HG03139 (cell line): ENCODE measurements around the gene TOPBP1.

ENCODE experiments used
- ATAC-seq: cut with Tn5 transposase; IDR thresholded peaks from one replicate; pipeline ENCODE4 v1.9.1; 2021; ENCODE audit not compliant: unreplicated experiment

Gene TOPBP1

DNA sequence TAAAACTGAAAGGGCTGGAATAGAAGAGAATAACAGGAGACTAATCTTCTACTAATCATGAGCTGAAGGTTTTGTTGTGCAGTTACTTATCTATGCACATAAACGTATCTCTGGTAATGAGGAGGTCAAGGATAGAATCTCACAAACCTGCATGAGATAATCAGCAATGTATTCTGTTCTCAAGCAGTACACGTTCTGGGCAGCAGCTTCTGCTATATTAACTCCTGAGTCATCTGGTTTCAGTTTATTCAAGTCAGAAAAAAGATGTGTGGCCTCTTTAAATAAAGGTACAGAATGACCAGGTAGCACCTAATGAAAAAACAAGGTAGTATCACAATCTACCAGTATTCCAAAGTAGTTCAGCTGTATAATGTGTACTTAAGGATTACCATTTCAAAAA is 53.4 kb downstream of the TOPBP1 start:
- no peak for ATAC-seq

DNA sequence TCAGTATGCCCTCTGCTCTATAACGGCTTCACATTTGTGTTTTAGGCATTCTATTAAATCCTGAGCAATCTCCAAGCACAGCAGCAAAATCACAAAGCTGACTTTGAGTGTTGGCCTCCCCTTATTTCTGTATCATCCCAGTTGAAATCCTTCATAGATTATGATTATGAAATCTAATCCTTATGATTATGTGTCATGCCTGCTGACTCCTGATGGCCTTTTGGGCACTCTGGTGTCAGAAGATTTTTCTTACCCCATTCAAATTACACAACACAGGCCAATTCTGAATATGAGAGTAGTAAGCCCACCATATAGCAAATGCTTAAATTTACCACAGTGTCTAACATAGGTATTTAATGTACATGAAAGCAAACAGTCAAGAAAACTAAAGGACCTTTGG is 53.9 kb downstream of the TOPBP1 start:
- no peak for ATAC-seq

DNA sequence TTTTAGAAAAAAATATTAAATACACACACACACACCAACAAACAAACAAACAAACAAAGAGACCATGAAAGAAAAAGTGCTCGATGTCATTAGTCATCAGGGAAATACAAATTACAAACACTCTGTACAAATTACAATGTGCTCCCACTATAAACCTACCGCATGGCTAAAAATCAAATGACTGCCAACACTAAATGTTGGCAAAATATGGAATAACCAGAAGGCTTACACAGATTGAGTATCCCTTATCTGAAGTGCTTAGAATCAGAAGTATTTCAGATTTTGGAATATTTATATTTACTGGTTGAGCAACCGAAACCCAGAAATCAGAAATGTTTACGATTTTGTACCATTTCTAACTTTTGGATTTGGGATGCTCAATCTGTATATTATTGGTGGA is 54.8 kb downstream of the TOPBP1 start:
- ATAC-seq, result no peak

DNA sequence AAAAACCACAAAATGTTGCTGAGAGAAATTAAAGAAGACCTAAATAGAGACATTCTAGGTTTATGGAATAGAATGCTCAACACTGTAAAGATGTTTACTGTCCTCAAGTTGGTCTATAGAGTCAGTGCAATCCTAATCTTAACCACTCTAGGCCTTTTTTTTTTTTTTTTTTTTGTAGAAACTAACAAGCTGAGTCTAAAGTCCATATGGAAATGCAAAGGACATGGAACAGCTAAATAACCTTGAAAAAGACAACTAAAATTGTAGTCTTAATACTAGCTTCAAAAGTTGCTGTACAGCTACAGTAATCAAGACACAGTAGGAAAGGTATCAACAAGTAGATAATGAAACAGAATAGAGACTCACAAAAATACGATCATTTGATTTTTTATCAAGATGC is 55.4 kb downstream of the TOPBP1 start:
- no peak for ATAC-seq

DNA sequence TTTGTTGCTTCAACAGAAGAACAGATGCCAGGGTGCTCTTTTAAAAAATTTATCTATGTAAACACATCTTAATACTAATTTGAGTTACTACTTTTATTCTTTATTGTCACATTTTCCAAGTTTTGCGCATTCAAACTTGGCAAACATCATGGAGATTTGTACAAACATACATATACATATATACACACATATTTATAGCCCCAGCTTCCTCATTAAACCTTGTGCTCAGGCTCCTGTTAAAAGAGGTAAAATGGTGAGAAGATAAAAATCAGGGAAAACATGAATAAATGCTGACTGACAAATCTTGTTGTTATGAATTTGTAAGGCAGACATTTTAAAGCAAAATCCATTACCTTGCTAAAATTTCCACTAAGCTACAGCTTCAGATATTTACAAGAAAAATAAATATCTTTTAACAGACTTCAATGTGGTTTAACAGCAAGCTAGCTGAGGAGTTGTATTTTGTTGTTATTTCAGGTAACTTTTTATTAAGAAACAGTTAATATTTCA is 61.1 kb downstream of the TOPBP1 start:
- no peak for ATAC-seq

DNA sequence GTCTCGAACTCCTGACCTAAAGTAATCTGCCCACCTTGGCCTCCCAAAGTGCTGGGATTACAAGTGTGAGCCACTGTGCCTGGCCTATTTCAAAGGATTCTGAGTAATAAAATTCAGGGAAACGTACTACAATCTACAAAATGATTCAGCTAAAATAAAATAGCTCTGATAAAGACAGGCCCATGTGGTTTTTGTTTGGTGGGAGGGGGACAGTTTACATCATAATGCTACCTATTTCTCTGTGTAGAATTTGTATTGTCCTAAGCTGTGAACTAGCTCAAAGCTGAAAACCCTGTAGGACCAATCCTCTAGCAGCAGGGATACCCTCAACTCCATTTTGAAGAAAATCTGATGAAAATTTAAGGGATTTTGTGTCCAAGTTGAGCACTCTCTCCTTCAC is 62.5 kb downstream of the TOPBP1 start:
- no peak for ATAC-seq

DNA sequence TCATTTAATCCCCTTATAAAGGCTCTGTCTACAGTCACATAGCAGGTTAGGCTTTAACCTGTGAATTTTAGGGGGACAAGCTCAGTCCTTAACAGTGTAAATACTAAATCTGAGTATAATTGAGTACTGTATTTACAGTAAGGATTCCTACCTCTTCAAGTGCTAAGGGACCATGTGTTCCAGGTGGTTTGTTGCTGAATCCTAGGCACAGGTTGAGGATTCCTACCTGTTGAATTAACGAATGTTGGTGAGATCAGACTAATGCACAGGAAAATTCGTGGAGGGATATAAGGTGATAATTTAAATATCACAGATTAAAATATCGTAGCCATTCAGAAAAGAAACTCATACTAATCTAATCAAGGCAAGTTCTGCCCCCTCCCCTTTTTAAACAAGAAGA is 63.3 kb downstream of the TOPBP1 start:
- ATAC-seq, result no peak

DNA sequence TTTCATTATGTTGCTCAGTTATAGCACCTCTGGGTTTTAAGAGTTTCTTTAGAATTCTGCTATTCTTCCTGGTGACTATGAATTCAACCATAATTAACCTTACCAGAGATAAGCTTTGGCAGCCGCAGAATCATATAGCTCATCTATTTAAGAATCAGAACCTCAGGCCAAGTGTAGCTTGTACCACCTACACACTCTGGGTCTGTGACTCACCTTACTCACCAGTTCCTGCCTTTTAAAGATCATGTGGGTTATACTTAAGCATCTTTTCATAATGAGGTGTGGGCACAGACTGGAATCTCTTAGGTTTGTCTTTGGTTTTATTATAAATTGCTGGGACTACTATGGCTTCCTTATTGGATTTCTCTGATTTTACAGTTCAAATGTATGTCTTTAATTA is 66.4 kb downstream of the TOPBP1 start:
- no peak for ATAC-seq

DNA sequence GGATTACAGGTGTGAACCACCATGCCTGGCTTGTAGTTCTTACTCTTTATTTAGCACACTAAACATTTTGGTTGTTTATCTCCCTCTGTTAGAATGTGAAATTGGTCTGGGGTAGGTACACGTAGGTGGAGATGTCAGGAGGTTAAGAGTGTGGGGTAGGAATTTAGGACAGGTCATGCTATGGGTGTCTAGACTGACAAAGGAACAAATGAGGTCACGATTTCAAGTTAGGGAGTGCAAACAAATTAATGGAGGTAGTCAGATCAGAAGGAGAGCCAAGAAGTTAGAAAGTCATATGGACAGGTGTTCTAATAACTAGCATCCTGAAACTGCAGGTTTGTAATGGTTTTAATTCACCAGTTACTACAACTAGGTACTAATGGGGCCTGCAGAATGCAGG is 68.5 kb downstream of the TOPBP1 start:
- ATAC-seq, result no peak

DNA sequence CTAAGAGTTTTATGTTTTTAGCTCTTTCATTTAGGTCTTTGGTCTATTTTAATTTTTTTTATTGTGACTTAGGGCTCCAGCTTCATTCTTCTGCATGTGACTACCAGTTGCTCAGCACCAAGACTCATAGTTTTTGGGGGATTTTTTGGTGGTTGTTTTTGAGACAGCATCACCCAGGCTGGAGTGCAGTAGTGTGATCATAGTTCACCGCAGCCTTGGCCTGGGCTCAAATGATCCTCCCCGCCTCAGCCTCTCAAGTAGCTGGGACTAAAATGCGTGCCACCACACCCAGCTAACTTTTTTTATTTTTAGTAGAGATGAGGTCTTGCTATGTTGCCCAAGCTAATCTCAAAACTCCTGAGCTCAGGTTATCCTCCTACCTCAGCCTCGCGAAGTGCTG is 68.9 kb downstream of the TOPBP1 start:
- no peak for ATAC-seq

DNA sequence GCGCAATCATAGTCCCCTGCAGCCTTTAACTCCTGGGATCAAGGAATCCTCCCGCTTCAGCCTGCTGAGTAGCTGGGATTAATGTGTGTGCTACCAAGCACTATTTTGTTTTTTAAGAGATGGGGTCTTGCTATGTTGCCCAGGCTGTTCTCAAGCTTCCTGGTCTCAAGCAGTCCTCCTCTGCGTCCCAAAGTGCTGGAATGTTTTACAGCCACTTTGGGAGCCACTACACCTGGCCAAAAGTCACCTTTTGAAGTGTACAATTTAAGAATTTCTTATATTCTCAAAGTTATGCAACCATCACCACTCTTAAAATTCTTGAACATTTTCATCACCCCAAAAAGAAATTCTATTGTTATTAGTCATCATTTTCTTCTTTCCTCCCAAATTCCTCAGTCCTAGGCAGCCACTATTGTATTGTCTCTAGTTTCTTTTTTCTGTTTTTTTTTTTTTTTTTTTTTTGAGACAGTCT is 70.4 kb downstream of the TOPBP1 start:
- ATAC-seq, result no peak

DNA sequence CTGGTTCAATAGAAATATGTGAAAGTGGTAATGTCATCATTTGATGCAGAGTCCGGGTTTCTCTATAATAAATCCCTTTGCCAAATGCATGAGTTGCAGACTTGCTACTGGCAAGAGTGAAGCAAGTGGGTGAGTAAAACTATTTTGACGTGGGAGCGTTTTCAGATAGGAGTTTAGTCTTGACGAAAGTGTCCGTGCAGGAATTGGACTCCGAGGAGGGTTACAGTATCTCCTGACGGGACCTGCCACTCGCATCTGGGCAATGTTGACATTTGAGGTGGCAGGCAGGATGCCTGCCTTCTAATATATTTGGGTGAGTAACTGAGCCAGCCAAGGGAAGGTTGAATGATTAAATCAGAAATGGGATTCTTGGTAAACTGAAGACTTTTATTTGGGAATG is 72.2 kb downstream of the TOPBP1 start:
- ATAC-seq, result no peak

DNA sequence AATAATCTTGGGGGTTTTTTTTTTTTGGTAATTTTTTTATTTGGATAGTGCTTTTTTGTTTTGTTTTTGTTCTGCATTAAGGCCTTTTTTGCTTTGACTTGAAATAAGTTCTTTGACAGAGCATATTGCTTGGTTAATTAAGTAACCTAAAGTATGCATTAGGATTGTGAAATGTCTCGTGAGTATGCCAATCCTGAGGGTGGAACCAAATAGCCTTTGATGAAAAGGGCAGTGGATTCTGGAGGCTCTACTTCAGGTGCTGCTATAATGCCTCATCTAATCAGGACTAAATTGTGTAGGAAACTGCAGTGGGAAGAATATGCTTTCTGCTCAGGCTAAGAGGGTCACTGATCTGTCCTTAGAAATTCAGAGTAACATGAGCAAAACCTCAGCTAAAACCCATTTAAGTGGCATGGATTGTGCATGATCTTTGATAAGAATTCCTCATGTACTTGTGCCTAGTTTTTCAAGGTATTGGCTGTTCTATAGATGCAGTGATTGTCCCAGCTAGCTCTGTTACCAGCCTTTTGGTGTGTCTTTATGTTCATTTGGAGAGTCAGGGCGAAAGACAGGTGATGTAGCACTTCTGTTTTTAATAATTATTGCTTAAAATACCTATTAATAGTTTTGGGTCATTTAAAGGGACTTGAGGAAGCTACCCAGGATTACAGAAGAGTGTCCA is 72.8 kb downstream of the TOPBP1 start:
- ATAC-seq, result no peak

DNA sequence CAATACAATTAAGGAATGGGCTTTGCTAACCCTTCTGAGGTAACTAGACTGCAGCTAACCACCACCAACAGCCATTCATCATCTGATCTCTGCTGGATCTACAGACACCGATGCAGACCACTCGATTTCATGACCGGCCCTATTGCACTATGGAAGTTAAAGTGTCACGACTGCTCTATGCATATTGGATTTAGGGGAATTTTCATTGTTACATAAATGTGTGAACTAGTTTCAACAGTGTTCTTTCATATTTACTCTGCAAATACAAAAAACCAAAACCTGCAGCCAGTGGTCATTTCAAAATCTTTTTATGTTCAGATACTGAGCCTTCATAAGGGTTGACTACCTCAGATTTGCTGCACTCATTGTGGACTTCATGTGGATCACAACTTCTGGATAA is 73.7 kb downstream of the TOPBP1 start:
- no peak for ATAC-seq

DNA sequence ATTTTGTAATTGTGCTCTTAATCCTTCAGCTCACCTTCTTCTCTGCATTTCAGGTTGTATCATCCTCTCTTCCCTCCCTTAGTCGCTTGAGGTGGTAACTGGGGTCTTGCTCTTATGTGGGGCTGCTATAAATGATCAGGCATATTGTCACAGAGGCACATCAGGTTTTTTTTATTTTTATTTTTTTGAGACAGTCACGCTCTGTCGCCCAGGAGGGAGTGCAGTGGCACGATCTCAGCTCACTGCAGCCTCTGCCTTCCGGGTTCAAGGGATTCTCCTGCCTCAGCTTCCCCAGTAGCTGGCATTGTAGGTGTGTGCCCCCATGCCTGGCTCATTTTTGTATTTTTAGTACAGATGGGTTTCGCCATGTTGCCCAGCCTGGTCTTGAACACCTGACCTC is 78.3 kb downstream of the TOPBP1 start:
- ATAC-seq, result no peak

DNA sequence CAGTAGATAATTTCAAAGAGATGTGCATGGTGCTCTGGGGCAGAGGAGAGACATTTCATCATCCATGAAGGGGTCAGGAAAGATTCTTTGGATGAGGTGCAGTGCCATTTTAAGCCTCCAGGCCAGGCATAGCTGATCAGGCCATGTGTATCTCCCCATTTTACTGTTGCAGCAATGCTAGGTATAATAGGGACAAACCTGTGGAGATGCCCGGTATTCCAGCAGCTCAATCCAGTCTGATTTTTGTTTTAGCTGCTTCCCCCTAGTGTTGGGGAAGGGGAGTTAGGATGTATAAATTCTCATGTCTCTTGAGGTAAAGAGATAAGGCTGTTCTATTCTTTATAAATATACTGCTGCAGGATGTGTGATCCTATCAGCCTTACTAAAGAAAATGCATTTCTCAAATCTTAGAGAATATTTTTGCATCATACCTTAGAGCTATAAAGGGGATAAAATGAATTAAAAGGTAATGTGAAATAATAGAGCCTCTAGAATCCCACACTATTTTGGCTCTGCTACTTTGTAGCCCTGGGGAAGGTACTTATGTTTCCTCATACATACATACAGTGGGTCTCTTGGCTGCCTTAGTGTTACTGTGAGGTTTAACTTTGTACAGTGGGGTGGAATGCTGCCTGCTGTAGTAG is 83.1 kb downstream of the TOPBP1 start:
- no peak for ATAC-seq

DNA sequence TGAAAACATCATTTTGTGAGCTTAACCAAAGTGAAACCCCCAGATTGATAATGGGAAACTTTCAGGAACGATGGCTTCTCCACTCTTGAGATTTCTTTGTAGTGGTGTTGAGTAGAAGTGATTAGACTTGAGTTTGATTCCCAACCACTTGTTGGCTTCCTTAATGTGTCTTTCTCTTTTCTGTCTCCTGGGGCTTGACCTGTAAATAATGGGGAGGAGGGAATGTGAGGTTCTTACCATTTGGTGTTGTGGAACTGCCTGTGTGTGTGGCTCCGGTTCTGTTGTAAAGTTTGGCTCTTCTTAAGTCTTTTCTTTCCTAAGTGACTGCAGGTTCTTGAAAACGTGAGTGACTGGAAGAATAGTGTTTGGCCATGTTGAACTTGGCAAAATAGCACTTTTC is 85.6 kb downstream of the TOPBP1 start:
- ATAC-seq, result no peak

DNA sequence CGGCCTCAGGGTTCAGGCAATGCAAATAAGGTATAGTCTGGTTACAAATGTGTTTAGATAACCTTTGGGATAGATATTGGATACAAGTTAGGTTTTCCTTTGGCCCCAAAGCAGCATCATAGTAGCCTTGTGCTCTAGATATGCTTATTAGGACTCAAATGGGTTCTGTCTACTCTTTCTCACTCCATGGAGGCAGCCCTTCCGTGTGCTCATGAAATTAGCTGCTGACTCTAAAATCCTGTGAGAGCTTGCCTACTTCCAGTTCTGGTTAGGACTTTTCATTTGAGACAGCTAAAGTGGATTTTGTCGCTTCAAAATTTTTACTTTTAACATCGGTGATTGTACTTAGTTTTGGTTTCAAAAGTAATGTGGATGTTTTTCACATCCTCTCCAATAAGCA is 86.7 kb downstream of the TOPBP1 start:
- ATAC-seq, result no peak

DNA sequence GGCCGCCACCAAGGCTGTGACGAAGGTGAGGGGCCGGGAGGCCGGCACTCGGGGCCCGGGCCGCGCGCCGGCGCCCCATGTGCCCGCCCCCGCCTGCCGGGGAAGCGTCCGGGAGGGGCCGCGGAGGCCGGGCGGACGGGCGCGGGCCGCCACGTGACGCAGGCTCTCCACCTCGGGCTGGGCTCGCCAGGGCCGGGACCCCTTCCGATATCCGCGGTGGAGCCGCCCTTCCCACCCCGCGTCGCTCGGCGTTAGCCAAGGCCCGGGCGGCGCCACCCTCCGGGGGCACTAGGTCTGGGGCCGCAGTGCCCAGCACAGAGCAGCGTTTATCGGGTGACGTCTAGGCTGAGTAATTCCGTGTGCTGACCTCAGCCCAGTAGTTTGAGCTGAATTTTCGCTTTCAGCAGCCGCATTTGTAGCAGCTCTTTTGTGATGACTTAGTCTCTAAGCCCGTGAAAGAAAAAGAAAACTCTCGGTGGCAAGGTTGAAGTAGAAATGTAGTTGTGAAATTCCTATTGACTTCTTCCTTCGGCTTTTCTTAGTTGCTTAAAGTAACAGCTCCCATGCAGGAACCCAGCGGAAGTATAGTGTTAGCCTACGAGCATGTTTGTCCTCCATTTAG is 87.4 kb downstream of the TOPBP1 start:
- ATAC-seq, result peak; percentile 26

DNA sequence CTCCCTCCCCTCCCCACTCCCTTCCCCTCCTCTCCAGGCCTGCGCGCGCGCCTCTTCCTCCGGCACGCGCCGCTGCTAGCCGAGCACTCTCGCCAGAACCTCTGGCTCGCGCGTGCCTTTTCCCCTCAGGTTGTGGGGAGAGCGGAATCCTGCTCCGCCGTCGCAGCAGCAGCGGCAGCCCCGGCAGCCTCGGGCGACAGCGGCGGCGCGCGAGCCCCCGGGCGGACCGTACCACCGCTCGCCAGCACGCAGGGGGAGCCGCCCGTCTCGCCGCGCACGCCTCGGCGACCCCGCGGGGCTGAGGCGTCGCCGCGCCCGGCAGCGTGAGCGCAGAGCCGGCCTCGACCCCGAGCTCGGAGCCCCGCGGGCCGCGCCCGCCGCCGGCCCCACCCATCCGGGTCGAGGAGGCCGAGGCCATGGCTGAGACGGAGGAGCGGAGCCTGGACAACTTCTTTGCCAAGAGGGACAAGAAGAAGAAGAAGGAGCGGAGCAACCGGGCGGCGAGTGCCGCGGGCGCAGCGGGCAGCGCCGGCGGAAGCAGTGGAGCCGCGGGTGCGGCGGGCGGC is 88.0 kb downstream of the TOPBP1 start, which contains the start of gene CDV3:
Gene CDV3 (plus strand): TSS at position 58 of the 566 bp plus-strand sequence. CDS start 359 bp downstream, at position 417.
- ATAC-seq, result peak; percentile 17

DNA sequence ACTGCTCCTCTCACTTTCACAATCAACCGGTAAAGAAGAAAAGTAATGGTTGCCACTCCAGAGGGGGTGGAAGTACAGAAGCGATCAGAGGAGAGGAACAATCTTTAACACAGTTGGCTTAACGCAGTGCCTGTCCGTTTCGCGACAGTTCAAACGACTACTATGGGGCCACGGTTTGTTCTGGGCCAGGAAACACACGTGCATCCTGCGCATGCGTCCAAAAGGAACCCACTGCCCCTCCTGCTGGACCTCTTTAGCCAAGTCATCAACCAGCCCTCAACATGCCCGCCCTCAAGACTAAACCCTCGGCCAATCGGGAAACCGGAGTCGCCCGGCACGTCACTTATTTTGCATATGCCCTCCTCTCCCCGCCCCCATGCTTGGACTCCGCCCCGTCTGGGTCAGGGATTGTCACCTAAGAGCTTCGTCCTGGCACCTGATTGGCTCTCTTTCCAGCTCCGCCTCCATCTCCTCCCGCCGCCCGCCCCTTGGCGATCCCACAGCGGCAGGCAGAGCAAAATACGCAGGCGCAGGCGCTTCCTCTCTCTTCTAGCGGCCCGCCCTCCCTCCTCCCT is 88.6 kb downstream of the TOPBP1 start:
- peak; percentile 76 for ATAC-seq
